Mammary epithelial cell (primary cell): ENCODE measurements around the gene ARHGAP25.

Experiments
- EZH2 ChIP-seq: IDR thresholded peaks from 2 replicates; pipeline ENCODE4 v1.6.1; 2012; ENCODE audit warnings: low read length, inconsistent platforms, borderline replicate concordance
- TF ChIP-seq, protein P1 (sequence below), 2 donors: IDR thresholded peaks in 1 of 2; conservative IDR thresholded peaks in 1 of 2; 2 replicates each; pipeline ENCODE4 v1.5.1; 2011 to 2012; ENCODE audit warnings: inconsistent platforms in 2 of 2, low read length in 2 of 2, mild to moderate bottlenecking in 2 of 2, control low read depth in 1 of 2, low read depth in 1 of 2; ENCODE audit not compliant: insufficient read depth in 1 of 2; ENCODE audit errors: extremely low read depth in 1 of 2

DNA sequence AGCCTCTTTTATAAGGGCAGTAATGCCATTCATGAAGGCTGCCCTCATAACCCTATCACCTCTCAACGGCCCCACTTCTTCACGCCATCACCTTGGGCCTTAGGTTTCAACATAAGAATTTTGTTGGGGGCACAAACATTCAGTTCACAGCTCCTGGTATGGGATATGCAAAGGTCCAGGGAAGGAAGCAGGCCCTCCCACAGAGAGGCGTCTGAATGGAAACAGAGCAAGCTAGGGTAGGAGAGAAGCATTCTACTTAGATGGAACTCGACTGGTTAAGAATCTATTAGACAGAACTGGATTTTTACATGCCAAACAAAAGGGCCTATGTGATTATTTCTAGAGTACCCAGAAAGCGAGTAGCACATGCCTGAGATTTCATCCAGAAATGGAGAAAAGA, 48.4 kb upstream of the ARHGAP25 start:
- TF ChIP-seq, protein P1, sequence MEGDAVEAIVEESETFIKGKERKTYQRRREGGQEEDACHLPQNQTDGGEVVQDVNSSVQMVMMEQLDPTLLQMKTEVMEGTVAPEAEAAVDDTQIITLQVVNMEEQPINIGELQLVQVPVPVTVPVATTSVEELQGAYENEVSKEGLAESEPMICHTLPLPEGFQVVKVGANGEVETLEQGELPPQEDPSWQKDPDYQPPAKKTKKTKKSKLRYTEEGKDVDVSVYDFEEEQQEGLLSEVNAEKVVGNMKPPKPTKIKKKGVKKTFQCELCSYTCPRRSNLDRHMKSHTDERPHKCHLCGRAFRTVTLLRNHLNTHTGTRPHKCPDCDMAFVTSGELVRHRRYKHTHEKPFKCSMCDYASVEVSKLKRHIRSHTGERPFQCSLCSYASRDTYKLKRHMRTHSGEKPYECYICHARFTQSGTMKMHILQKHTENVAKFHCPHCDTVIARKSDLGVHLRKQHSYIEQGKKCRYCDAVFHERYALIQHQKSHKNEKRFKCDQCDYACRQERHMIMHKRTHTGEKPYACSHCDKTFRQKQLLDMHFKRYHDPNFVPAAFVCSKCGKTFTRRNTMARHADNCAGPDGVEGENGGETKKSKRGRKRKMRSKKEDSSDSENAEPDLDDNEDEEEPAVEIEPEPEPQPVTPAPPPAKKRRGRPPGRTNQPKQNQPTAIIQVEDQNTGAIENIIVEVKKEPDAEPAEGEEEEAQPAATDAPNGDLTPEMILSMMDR (conservative IDR thresholded peaks at IDR 0.05 in 1 of 2, IDR thresholded peaks at IDR 0.05 in 1 of 2; ENCODE audit: extremely low read depth in 1 of 2, insufficient read depth in 1 of 2, low read depth in 1 of 2, low read length in 2 of 2), result no peak
- no peak for TF ChIP-seq EZH2
